Right lobe of liver (tissue), 6 donors: ENCODE data around the gene SLC22A23. TPM values are rescaled to one million over a fixed set of nuclear protein-coding genes. Genes with fewer than 3 reads are reported as not detected.
A peak's percentile ranks its signal among the peaks of the same experiment; 100 is the strongest.

Experiments
- ATAC-seq, 4 donors: fragments of 200-7000 bp; cut with Tn5 transposase; one replicate each; pipeline ENCODE4 v1.9.1; 2020; ENCODE audit warnings: mild to moderate bottlenecking in 4 of 4, moderate library complexity in 4 of 4
- DNase-seq, 3 donors: peaks; one replicate each; pipeline ENCODE4 v3.0.0-alpha.2; 2020
- H3K27ac ChIP-seq, 3 donors: fragments of 200-600 bp; one replicate each; pipeline ENCODE4 v1.8.0; 2022
- H3K27me3 ChIP-seq, 2 donors: fragments of 200-600 bp; one replicate each; pipeline ENCODE4 v1.8.0; 2022
- H3K36me3 ChIP-seq, 4 donors: fragments of 200-600 bp; sonication (generic) in 1 of 4; one replicate each; pipeline versions ENCODE4 v1.5.1 to v1.8.0; 2017 to 2022; ENCODE audit warnings: control low read depth in 1 of 4
- H3K4me1 ChIP-seq, 4 donors: fragments of 200-600 bp; sonication (generic) in 1 of 4; one replicate each; pipeline versions ENCODE4 v1.5.1 to v1.8.0; 2017 to 2022; ENCODE audit warnings: control low read depth in 1 of 4
- H3K4me3 ChIP-seq, 3 donors: fragments of 200-600 bp; one replicate each; pipeline ENCODE4 v1.8.0; 2022
- H3K9me3 ChIP-seq, 4 donors: fragments of 200-600 bp; sonication (generic) in 1 of 4; one replicate each; pipeline versions ENCODE4 v1.5.1 to v1.8.0; 2017 to 2022; ENCODE audit warnings: control low read depth in 1 of 4
- CTCF ChIP-seq, 4 donors: fragments of 200-600 bp in 3 of 4; fragments of 450-650 bp in 1 of 4; IDR thresholded peaks; one replicate each; pipeline versions ENCODE4 v1.5.1 to v1.8.0; 2016 to 2022; ENCODE audit warnings: antibody characterized with exemption in 4 of 4, mild to moderate bottlenecking in 2 of 4
- POLR2A ChIP-seq: fragments of 450-650 bp; IDR thresholded peaks from one replicate; pipeline ENCODE4 v1.6.1; 2017; ENCODE audit warnings: antibody characterized with exemption, mild to moderate bottlenecking
- WGBS: methylation state at CpG from one replicate; pipeline ENCODE4 v1.1.6; 2018; ENCODE audit warnings: low coverage, low lambda C conversion rate; ENCODE audit not compliant: insufficient coverage; ENCODE audit errors: missing lambda C conversion rate; 5-methylcytosine and 5-hydroxymethylcytosine counted together
- intact Hi-C, 2 donors: fragments of 100-400 bp; cut with DNase I; formaldehyde crosslinking; loops; one replicate each; pipeline versions ENCODE4 v1.11.2 to v1.14.1; 2022
- total RNA-seq, 6 experiments: library from RNA; depleted of rRNA in 2 of 6; stranded (reverse); fragments of >200 nt in 2 of 6; fragmentation: NEBNext Ultra II Directional in 3 of 6; extraction: Animal tissue kit (Norgen Biotek cat#: 25700) in 3 of 6; gene quantifications; one replicate each; pipeline versions ENCODE4 v1.1.0 to v1.2.4, GENCODE V29; 2016 to 2023
- donor health status: DM: no; HTN: yes; CAD: no.
- donor health status: DM: no; HTN: no; CAD: no.
- donor health status: DM: no; HTN: no; CAD: no.
- donor health status: DM: no; HTN: yes; CAD: no.
- donor health status: DM: no; HTN: yes; CAD: no.

SLC22A23 gene
- total RNA-seq, 6 experiments from 2014 or later = 11.7 to 27.6 (median 16.3) TPM

GRCh38 chr6:3423439-3424184 lies 33.2 kb downstream of the SLC22A23 start:
- H3K4me1 ChIP-seq = peaks cover 0 to 42% (median 13%) of the 10 kb centered on the region in 4 donors
- no peak for TF ChIP-seq CTCF (IDR thresholded peaks at IDR 0.05)
- TF ChIP-seq POLR2A = no peak
- no peak overlapping the region for H3K4me3 ChIP-seq
- ATAC-seq = no peak
- DNase-seq = no peak
- no peaks in the 10 kb centered on the region for H3K36me3 ChIP-seq
- 63% methylated on average over 1 of the region's 6 CpGs for WGBS
- intact Hi-C loops = no loop called here
- H3K27ac ChIP-seq = no peak overlapping the region
- no peaks in the 10 kb centered on the region for H3K27me3 ChIP-seq
- no peaks in the 10 kb centered on the region for H3K9me3 ChIP-seq

DNA sequence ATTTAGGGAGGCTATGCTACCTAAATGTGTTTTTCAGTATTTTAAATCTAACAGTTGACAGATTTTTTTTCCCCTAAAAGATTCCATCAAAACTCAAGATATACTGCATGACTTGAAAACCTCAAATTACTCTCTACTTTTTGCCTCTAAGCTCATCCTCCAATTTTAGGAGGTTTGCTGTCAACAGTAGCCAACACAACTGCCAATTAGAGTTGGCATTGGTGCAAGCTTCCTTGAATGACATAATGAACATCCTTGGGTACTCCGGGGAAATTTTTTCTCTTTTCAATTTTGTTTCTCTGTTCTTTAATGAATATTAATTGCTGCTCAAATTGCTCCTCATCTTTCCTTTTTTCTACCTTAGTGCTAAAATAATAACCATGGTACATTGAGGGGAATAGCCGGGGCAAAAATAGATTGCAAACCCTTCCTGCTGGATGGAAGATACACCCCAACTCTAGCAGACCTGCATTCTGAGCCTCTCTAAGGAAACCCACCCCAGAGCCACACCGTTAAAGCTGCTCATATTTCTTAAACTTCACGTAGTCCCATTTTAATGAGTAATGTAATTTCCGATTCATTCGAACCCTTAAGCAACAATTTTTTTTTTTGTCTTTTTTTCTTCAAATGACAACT lies 34.3 kb downstream of the SLC22A23 start:
- H3K27me3 ChIP-seq = no peaks in the 10 kb centered on the region
- no peaks in the 10 kb centered on the region for H3K36me3 ChIP-seq
- intact Hi-C loops = no loop called here
- H3K27ac ChIP-seq = peak overlapping the region in 1 of 3 donors; percentile 6
- ATAC-seq (no peak), DNase-seq (no peak)
- no peaks in the 10 kb centered on the region for H3K9me3 ChIP-seq
- no peak for TF ChIP-seq POLR2A
- no peak for TF ChIP-seq CTCF (IDR thresholded peaks at IDR 0.05)
- peaks cover 0 to 36% (median 10%) of the 10 kb centered on the region in 4 donors for H3K4me1 ChIP-seq
- WGBS = 87% methylated on average over 6 of the region's 6 CpGs
- H3K4me3 ChIP-seq = no peak overlapping the region

GRCh38 chr6:3421791-3422434 lies 34.9 kb downstream of the SLC22A23 start:
- Histone ChIP-seq H3K9me3 (no peaks in the 10 kb centered on the region), H3K27me3 (no peaks in the 10 kb centered on the region), H3K4me1 (peaks cover 0 to 30% (median 10%) of the 10 kb centered on the region in 4 donors), H3K27ac (peak overlapping the region in 1 of 3 donors; percentile 6), H3K36me3 (no peaks in the 10 kb centered on the region), H3K4me3 (no peak overlapping the region)
- ATAC-seq (peak in 1 of 4 donors; percentile 30), DNase-seq (no peak)
- intact Hi-C loops = no loop called here
- WGBS = 64% methylated on average over 13 of the region's 13 CpGs
- TF ChIP-seq CTCF (IDR thresholded peaks at IDR 0.05) (no peak), POLR2A (no peak)

DNA sequence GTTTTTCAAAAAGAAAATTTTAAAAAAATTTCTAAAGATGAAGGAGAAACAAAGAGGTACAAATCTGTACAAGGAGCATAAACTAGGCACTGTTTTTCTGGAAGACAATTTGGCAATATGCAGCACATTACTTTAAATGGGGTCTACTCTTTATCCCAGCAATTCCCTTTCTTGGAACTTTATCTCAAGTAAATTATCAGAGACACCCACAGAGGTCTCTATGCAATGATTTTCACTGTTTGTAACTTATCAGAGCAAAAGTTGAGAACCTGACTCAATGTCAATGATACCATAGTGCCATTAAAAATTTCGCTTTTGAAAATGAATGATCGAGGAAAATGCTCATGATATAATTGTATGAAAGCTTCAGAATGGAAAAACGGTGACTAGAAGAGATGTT lies 35.7 kb downstream of the SLC22A23 start:
- no peak for ATAC-seq

More for the DNA sequence above, 35.7 kb downstream of the SLC22A23 start:
- TF ChIP-seq POLR2A (no peak), CTCF (IDR thresholded peaks at IDR 0.05) (no peak)
- H3K36me3 ChIP-seq = no peaks in the 10 kb centered on the region
- WGBS = 84% methylated on average over 3 of the region's 3 CpGs
- DNase-seq = no peak
- no peak overlapping the region for H3K27ac ChIP-seq
- no peak overlapping the region for H3K4me3 ChIP-seq
- intact Hi-C loops = no loop called here
- no peaks in the 10 kb centered on the region for H3K9me3 ChIP-seq
- no peaks in the 10 kb centered on the region for H3K27me3 ChIP-seq
- peaks cover 0 to 26% (median 10%) of the 10 kb centered on the region in 4 donors for H3K4me1 ChIP-seq
